ENCODE data around the gene VIL1.

DNA sequence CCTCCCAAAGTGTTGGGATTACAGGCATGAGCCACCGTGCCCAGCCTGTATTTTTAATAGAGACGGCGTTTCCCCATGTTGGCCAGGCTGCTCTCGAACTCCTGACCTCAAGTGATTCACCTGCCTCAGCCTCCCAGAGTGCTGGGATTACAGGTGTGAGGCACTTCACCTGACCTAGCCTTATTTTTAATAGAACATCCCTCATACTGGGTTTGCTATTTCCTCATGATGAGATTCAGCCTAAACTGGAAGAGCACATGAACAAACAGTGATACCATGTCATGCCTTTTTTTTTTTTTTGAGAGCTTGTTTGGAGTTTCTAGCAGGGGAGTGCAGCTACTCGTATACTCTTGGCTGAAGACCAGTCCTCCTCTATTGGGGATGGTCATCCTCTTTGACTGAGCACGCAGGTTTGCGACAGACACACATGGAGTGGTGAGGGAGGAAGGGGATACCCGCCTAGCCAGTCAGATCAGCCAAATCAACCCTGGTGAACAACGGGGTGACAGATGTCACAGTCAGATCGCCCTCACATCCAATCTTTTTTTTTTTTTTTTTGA, 81.7 kb downstream of the VIL1 start:
- TF ChIP-seq EZH2 (IDR thresholded peaks at IDR 0.05; ENCODE audit: low read length, unreplicated experiment) (no peak), EZH2phosphoT487 (IDR thresholded peaks at IDR 0.05; ENCODE audit: borderline replicate concordance, low read length) (no peak)
- TF ChIP-seq, protein P1, sequence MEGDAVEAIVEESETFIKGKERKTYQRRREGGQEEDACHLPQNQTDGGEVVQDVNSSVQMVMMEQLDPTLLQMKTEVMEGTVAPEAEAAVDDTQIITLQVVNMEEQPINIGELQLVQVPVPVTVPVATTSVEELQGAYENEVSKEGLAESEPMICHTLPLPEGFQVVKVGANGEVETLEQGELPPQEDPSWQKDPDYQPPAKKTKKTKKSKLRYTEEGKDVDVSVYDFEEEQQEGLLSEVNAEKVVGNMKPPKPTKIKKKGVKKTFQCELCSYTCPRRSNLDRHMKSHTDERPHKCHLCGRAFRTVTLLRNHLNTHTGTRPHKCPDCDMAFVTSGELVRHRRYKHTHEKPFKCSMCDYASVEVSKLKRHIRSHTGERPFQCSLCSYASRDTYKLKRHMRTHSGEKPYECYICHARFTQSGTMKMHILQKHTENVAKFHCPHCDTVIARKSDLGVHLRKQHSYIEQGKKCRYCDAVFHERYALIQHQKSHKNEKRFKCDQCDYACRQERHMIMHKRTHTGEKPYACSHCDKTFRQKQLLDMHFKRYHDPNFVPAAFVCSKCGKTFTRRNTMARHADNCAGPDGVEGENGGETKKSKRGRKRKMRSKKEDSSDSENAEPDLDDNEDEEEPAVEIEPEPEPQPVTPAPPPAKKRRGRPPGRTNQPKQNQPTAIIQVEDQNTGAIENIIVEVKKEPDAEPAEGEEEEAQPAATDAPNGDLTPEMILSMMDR (conservative IDR thresholded peaks at IDR 0.05; ENCODE audit: low read depth, low read length) = no peak
